ENCODE measurements around the gene RTP5. TPM values are rescaled to one million over a fixed set of nuclear protein-coding genes. Genes with fewer than 3 reads are reported as not detected.

The RTP5 gene
- total RNA-seq, 1 experiment from 2014 or later, result not detected

DNA sequence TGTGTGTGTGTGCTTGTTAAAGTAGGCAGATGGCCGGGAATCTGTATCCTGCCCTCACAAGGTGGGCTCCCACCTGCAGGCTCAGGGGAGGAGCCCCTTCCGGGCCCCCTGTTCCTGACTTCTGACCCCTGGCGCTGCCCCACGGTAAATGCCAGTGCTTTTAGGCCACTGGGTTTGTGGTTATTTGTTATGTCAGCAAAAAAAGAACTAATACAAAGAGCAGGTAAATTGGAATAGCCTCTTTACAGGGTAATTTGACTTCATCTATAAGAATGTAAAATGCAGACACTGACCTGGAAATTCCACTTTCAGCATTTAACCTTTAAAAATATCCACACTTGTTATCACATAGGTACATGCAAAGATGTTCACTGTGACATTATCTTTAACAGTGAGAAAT lies 44.2 kb downstream of the RTP5 start:
- Histone ChIP-seq H2BK120ac (ENCODE audit: low read depth, low read length, poor library complexity, severe bottlenecking) (no peak overlapping the region), H3K9ac (ENCODE audit: extremely low read depth, insufficient read length, low read length) (no peak overlapping the region), H4K91ac (ENCODE audit: insufficient read length, low read depth, low read length) (no peak overlapping the region), H2AFZ (ENCODE audit: low read length) (no peak overlapping the region), H2BK5ac (ENCODE audit: insufficient read length, low read length) (no peak overlapping the region), H3K23ac (ENCODE audit: insufficient read length, low read depth, low read length) (no peak overlapping the region), H3K27ac (ENCODE audit: insufficient read length, low read depth, low read length) (no peak overlapping the region), H2AK5ac (ENCODE audit: insufficient read length, low read length) (no peak overlapping the region), H3K14ac (ENCODE audit: insufficient read depth, low read length) (no peak overlapping the region), H3K18ac (ENCODE audit: insufficient read length, low read depth, low read length) (no peak overlapping the region), H3T11ph (ENCODE audit: low read length) (no peak overlapping the region), H3K56ac (ENCODE audit: insufficient read length, low read depth, low read length) (no peak overlapping the region), H2BK20ac (ENCODE audit: low read depth, low read length, poor library complexity, severe bottlenecking) (no peak overlapping the region), H3K79me1 (ENCODE audit: insufficient read depth, low read depth, low read length, poor library complexity, severe bottlenecking) (no peaks in the 10 kb centered on the region), H2BK12ac (ENCODE audit: insufficient read length, low read depth, low read length) (no peak overlapping the region), H3K9me3 (ENCODE audit: control insufficient read depth, low read depth, low read length) (no peaks in the 10 kb centered on the region), H3K4ac (ENCODE audit: low read depth, low read length) (no peak overlapping the region), H2BK15ac (ENCODE audit: low read depth, low read length) (no peak overlapping the region), H3K4me2 (ENCODE audit: insufficient read depth, insufficient read length, low read length) (no peak overlapping the region), H4K20me1 (ENCODE audit: control insufficient read depth, insufficient read depth, insufficient read length) (no peaks in the 10 kb centered on the region), H3K27me3 (ENCODE audit: insufficient read depth, low read length) (no peaks in the 10 kb centered on the region), H4K8ac (replicated peaks; ENCODE audit: insufficient read length, low read depth, low read length) (no peak overlapping the region), H4K5ac (ENCODE audit: insufficient read length, low read depth, low read length) (no peak overlapping the region), H3K79me2 (ENCODE audit: insufficient read depth, low read length) (no peaks in the 10 kb centered on the region), H3K23me2 (ENCODE audit: insufficient read length, low read depth, low read length, poor library complexity, severe bottlenecking) (no peaks in the 10 kb centered on the region), H3K4me1 (ENCODE audit: insufficient read depth, low read length) (peaks cover 3% of the 10 kb centered on the region; the same call in 1 of the 2 replicates)
- peaks cover 0 to 2% of the 10 kb centered on the region in 2 experiments; a peak in 3 of 5 replicates for H3K9me3 Mint-ChIP-seq
- H3K36me3 Mint-ChIP-seq (ENCODE audit: insufficient read depth in 1 of 3, low read depth in 3 of 3), result peaks cover 2 to 8% (median 3%) of the 10 kb centered on the region in 3 experiments; a peak in 4 of 7 replicates
- TF ChIP-seq CTCF (conservative IDR thresholded peaks at IDR 0.05), result no peak
- H3K4me1 Mint-ChIP-seq, result peaks cover 21 to 23% of the 10 kb centered on the region in 2 experiments
- no CpG with 5 or more reads among the region's 4 CpGs for WGBS (ENCODE audit: extremely low coverage, insufficient read length, low lambda C conversion rate)
- H3K4me3 Mint-ChIP-seq, result no peak overlapping the region
- peaks cover 4% of the 10 kb centered on the region for H3K27me3 Mint-ChIP-seq (ENCODE audit: low read depth)
- no peak for DNase-seq
- H3K27ac Mint-ChIP-seq, result no peak overlapping the region

Data from H9 (cell line).